HG03175 (cell line): ENCODE measurements around the gene CRYGS.
A peak's percentile ranks its signal among the peaks of the same experiment; 100 is the strongest.
"Not testable (repeated sequence)": the region's sequence is repeated elsewhere in the genome, so short reads cannot be mapped to it uniquely, and the experiment has no call there.

ENCODE experiments used
- ATAC-seq: cut with Tn5 transposase; IDR thresholded peaks from one replicate; pipeline ENCODE4 v1.9.1; 2021; ENCODE audit warnings: mild to moderate bottlenecking, moderate library complexity; ENCODE audit not compliant: unreplicated experiment

CRYGS gene

DNA sequence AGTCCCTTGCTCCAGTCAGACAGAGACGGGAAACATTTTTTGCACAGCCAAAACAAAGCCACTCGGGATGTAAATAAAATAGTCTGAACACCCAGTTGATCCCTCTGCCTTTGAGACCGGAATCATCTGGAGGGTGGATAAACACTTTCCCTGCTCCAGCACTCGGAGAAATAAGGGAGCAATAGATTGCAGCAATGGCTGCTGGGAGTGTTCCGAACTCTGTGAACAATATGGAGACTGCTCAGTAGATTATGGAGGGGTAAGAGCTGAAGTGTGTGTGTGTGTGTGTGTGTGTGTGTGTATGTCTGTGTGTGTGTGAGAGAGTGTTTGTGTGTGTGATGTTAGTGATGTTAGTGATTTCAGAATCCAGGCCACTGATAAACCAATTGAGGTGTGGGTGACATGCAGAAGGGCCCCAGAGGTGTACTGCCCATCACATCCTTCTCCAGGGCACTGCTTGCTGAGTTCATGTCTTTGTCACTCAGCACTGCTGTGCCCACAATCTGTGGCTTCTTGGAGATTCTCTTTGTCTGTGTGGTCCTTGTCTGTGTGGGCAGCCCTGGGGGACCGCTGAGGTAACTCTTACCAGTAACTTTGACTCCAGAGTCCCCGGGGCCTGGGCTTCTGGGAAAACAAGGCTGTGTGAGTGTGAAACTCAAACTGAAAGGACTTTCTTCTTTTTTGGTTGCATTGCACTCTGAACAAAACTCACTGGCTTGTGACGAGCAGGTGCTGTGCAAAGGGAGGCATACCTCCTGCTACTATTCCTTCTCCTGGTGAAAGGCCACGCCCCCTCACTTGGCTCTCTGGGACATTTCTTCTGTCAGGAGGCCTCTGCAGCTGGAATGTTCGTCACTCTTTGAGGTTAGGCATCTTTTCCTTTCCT lies 23.0 kb downstream of the CRYGS start:
- ATAC-seq: peak; percentile 66

DNA sequence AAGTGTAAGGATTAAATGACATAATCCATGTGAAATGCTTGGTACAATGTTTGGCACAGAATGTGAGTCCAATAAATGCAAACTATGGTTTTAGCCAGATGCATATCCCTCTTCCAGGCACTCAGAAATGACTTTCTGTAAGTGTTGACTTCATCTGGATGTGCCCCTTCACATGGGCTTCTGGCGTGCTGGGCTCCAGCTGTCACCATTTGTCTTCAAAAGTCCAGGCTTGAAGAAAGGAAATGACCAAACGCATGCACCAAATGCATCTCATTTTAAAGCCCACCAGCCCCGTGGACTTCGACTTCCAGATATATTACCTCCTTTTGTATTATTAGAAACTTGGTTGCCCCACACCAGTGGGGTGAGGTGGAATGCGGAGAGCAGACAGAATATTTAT lies 23.7 kb downstream of the CRYGS start:
- no peak for ATAC-seq

DNA sequence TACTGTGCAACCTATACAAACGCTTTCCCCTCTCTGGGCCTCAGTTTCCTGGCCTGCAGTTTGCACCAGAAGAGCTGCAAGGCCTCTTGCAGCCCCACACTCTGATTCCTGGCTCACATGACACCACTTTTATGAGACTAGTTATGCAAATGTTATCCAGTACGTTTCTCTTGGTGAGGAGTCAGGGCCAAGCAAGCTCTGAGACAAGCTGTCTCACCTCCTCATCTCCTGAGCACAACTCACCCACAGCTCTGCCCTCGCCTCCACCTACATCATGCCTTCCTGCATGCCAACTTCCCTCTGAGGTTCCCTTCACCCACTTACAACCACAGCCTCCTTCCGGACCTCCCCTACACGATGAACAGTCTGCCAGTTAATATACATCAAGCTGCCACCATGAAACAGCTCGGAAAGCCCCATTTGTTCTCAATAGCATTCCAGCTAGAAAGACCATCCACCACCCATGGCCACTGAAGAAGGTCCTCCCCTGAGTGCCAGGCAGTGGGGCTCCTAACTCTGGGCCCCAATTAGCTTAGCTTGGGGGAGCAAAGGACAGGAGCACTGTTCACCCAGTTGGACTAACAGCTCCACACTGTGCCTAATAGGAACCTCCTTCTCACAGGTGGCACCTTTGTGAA lies 25.0 kb downstream of the CRYGS start:
- peak; percentile 44 for ATAC-seq

DNA sequence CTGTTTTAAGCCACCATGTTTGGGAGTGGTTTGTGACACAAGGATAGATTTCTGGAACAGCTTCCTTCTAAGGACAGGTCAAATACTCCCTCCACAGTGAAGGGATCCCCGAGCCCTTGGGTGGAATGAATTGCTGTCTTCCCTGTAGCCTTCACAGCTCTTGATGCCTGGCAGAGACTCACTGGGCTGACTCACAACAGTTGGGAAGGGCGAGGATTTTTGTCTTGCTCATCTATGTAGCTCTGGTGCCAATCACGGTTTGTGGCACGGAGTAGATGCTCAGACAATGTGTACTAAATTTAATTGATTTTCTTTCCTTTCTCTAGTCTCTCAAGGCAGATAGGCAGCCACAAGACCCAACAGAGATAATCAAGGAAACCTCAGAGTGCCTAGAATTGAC lies 27.0 kb downstream of the CRYGS start:
- ATAC-seq: no peak

DNA sequence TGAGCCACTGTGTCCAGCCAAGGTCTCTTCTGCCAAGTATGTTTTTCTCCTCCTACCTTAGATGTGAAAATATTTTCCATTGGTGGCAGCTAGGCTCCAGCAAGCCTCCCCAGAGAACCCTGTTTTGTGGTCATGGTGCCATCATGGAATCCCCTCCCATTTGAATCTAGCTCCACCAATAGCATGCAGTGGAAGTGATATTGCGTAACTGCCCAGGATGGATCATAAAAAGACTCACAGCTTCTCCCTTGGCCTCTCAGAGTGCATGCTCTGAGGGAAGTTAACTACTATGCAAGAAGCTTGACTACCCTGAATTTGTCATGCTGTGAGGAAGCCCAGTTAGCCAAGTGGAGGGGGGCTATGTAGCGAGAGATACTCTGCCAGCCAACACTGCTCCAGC lies 27.5 kb downstream of the CRYGS start:
- ATAC-seq: no peak

DNA sequence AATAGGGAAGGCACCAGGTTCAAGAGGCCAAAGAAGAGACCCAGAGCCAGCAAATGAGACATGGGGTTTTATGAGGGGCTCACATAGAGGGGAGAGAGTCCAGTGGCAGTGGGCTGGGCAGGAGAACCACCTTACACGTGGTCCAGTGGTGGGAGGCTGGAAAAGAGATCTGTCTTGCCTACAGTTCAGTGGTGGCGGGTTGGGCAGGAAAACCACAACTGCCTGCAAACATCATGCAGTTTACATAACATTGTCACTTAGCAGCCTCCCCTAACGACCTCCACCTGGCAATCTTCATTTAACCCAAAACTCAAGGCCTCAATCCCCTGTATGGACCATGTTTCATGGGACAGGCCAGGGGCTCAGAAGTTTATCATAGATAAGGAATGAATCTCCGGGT lies 29.1 kb downstream of the CRYGS start:
- no peak for ATAC-seq

DNA sequence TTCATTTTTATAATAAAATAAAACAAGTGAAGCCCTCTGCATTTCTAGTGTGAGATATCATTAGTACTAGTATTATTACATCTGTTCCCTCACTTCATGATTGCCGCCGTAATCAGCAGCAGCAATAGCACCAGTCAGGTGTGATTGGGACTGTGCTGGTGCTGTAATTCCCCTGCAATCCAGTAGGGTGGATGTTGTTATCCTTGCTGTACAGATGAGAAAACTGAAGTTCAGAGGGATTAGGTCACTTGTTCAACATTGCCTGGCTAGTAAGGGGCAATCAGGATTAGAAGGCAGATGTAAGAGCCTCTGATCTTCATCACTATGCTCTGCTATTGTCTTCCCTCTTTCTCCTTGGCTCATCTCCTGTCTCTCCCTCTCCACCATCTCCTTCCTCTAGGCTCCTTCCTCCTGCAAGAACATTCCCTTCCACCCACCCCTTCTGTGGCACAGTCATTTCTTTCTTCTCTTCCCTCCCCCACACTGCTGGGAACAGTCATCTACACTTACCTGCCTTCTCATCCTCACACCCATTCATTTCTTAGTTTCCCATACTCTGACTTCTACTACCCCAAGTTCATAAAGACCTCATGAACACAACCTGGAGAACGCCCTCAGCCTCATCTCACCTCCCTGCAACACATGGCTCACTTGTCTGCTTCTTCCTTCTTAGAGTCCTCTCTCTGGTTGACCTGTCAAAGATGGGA lies 29.7 kb downstream of the CRYGS start:
- no peak for ATAC-seq

DNA sequence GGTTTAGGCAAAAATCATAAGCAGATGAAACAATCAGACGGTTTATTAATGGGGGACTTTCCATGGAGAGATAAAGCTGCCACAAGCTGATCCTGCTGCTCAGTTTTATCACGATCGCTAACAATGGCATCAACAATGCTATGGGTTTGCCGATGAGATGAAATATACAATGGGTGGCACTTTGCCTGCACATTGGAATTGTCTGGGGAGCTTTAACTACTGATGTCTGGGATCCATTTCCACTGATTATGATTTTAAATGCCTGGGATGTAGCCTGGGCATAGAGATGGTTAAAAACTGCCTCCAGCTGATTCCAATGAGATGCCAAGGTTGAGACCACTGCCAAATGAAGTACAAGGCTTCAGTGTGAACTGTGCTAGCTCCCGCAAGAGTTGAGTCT lies 30.8 kb downstream of the CRYGS start:
- no peak for ATAC-seq

DNA sequence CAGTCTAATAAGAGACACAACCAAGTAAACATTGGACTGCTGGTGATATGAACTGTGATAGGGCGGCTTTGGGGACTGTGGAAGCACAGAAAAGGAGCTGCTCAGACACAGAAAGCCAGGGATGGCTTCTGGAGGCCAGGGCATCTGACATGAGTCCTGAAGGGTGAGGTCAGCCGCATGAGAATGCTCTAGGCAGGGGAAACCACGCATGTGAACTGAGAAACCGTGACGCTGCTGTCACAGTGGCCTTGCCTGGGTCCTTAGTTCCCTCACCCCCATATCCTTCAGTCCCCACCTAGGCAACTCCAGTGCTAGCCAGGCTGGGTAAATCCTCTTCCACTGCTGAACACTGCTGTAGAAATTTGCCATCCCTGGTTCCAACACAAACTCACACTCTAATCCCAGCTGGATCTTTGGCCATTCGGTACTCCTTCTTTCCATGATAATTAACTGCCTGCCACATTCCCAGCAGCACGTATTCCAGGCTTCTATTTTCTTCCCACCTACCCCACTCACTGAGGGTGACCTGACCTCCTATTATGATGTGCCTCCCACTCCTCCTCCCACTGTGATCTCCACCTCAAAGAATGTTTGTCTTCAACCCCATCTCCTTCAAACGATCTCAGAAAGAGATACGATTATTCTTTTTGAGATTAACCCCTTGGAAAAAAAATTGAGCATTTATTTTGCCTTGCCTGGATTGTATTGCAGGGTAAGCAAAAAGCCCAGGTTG lies 31.4 kb downstream of the CRYGS start:
- no peak for ATAC-seq

DNA sequence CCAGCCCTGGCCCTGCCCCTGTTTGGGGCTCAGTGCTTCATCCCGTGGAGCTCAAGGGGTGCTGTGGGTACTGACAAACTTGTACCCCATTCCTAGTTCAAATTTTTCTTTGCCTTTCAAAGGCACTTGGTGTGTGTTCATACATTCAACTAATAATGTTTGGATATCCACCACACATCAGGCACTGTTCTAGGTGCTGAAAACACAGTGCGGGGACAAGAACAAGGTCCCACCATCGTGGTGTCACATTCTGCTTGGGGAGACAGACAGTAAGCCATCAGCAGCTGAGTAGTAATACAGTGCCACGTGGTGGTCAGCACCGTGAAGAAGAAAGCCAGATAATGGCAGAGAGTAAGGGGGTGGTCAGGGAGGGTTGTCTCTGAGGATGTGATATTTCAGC lies 32.5 kb downstream of the CRYGS start:
- no peak for ATAC-seq

DNA sequence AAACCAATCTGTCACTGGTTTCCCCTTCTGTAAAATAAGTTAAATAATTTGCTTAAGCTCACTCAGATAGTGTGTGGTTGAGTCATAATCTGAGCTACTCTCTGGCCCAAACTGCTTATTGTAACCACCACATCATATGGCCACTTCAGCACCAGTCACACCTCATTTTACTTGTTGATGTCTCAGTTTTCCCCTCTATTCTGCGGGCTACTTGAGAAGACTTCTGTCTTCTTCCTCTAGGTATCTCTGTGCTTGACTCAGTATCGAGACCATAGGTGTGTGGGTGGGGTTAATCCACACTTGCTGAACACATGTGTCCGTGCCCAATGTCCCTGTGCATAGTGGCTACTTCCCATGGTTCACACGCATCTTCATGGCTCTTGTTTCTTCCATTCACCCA lies 32.9 kb downstream of the CRYGS start:
- ATAC-seq: peak; percentile 81

DNA sequence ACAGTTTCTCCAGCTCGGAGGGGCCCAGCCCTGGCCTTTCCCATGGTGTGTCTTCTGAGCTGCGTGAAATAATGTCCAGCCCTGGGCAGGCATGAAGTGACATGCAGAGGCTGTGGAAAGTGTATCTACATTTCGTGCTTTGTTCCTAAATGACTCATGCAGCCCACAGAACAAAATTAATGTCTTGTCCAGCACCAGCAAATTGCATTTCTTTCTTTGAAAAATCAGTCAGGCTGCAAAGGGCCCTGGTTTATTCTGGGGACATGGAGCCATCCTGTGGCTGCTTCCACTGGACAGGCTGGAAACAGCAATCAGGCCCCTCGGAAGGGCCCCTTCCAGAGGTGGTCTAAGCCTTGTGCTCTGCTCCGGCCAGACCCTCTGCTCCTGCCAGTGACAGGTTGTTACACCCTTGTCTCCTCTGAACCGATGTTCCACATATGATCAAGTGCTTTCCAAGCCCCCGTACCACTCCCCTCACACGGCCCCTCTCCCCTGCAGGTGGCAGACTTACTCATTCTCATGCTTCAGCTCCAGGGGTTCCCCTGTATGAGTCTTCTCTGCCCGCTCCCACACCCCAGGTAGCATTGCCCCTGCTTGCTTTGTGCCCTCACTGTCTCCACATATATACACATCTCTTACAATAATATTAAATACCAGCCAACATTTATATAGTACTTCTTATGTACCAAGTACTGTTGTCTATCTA lies 33.7 kb downstream of the CRYGS start:
- no peak for ATAC-seq

DNA sequence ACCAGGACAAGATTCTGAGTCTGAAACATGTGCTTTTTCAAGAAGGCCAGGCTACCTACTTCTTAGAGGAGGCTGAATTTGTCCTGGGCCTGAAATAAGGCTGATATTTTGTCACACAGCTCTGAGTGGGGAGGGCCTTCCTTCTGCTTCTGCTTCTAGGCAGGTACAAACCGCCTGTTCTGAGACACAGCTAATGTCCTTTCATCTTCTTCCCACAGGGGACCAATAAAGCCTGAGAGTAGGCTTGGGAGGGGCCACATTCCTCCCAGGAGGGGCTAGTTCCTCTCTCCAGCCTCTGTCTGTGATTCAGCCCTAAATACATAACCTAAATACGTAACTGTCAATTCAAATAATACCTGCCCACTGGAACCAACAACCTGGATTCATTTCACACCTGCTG lies 34.8 kb downstream of the CRYGS start:
- no peak for ATAC-seq

DNA sequence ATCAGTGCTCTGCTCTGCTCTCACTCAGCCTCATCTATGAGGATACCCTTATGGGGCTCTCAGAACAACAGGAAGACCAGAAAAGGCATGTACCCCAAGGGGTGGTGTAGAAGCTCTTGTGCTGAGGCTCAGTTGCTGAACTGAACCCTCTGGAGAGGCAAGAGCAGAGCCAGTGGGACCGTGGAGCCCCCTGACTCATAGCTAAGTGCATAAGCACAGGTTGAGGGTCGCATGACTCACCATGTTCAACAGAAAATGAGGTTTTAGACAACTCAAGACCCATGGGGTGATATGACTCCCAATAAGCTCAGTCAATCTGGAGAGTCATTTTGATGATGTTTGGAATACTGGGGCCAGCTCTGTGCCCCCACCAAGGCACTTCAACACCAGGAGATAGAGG lies 37.3 kb downstream of the CRYGS start:
- ATAC-seq: no peak

DNA sequence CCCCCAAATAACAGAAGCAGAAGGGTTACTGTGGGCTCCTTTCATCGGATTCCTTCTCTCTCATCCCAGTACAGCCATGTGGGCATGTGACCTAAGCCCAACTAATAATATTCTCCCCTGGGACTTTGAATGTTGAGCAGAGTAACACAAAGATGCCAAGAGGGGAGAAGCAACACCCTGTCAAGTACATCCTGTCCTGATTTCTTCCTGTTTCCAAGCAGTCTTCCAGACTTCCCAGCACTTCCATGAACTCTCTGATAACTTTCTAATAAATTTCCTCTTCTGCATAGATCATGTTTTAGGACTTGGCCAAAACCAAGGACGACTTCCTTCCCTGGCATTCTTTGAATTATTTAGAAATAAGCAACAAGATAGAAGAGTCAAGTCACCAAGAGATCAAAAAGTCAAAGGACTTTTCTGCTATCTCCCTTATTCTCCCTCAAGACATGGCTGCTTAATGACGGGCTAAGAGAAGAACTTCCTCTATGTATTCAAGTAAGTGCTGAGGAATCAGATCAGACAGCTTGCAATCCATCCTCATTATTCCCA lies 37.9 kb downstream of the CRYGS start:
- no peak for ATAC-seq

DNA sequence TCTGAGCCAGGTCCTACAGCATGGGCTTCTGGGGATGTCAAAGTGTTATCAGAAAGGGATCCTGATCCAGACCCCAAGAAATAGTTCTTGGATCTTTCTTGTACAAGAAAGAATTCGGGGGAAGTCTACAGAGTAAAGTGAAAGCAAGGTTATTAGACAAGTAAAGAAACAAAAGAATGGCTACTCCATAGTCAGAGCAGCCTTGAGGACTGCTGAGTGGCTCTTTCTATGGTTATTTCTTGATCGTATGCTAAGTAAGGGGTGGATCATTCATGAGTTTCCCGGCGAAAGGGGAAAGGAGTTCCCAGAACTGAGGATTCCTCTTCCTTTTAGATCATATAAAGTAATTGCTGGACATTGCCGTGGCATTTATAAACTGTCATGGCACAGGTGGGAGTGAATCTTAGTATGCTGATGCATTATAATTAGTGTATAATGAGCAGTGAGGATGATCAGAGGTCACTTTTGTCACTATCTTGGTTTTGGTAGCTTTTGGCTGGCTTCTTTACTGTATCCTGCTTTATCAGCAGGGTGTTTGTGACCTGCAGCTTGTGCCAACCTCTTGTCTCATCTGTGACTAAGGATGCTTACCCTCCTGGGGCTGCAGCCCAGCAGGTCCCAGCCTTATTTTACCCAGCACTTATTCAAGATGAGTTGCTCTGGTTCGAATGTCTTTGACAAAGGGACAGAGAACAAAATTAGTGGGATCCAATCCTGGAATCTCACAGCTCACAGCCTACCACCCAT lies 41.0 kb downstream of the CRYGS start:
- ATAC-seq: no peak

DNA sequence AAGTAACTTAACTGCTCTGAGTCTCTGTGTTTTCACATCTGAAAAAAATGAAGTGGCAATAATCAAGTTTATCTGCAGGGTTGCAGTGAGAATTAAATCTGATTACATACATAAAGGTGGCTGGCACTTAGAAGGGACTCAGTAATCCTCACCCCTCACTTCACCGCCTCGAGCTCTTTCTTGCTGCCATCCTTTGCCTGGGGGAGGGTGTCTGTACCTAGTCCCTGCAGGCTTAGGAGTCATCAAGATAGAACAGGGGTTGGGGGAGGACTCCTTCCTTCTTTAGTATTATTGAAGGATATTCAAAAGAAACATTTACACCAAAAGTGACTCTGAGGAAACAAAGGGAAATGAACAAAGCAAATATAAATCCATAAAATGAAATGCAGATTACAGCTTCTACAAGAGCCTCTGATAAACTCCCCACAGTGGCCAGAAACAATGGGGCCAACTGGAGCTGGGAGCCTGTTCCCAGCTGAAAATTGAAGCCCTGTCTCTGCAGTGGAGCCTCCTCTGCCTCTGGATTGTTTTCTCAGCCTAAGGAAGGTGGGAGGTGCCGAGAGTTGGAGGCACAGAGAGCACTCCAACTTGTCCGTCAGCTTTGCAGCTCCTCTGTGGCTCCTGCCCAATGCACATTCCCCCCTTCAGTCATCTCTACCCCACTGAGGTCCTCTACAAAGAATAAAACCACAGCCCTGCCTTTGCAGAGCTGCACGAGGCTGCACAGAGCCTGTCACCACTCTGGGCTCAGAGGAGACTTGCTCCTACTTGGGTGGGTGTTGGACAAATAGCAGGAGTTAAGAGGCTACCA lies 41.8 kb downstream of the CRYGS start:
- ATAC-seq: no peak

DNA sequence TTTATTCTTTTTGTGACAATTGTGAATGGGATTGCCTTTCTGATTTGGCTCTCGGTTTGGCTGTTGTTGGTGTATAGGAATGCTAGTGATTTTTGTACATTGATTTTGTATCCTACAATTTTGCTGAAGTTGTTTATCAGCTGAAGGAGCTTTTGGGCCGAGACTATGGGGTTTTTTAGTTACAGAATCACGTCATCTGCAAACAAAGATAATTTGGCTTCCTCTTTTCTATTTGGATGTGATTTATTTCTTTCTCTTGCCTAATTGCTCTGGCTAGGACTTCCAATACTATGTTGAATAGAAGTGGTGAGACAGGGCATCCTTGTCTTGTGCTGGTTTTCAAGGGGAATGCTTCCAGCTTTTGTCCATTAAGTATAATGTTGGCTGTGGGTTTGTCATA lies 44.2 kb downstream of the CRYGS start:
- not testable (repeated sequence) for ATAC-seq

DNA sequence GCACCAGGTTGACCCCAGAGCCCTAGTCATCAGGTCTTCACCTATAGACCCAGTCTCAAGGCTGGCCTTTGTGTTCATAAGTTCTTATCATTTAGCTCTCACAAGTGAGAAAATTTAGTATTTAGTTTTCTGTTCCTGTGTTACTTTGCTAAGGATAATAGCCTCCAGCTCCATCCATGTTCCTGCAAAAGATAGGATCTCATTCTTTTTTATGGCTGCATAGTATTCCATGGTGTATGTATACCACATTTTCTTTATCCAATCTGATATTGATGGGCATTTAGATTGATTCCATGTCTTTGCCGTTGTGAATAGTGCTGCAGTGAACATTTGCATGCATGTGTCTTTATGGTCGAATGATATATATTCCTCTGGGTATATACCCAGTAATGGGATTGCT lies 46.2 kb downstream of the CRYGS start:
- ATAC-seq: not testable (repeated sequence)
